GM12878 (cell line): Measurements from ENCODE around the gene ETV6.

ENCODE experiments used
- E4F1 ChIP-seq: fragments of 450-650 bp; IDR thresholded peaks from 2 replicates; pipeline ENCODE4 v1.6.1; 2018; ENCODE audit warnings: borderline replicate concordance, mild to moderate bottlenecking; ENCODE audit not compliant: partially characterized antibody
- NFYB ChIP-seq: IDR thresholded peaks from 2 replicates; pipeline ENCODE4 v1.6.1; 2011; ENCODE audit warnings: low read depth, mild to moderate bottlenecking, low read length, improper control_type of control experiment, moderate library complexity; ENCODE audit not compliant: insufficient read depth

GRCh38 chr12:11799502-11799873 lies 150.0 kb downstream of the ETV6 start:
- TF ChIP-seq NFYB (no peak), E4F1 (no peak)
